A549 (cell line): ENCODE measurements around the gene CCNJ.

Experiments used
- BHLHE40 ChIP-seq: IDR thresholded peaks from 2 replicates; pipeline ENCODE4 v1.6.1; 2012; ENCODE audit warnings: low read depth, low read length, inconsistent platforms
- EP300 ChIP-seq, 2 experiments: fragments of >200 bp; sonication (Bioruptor Twin); formaldehyde crosslinking; IDR thresholded peaks; 2 replicates in 1 of 2; 3 replicates in 1 of 2; pipeline ENCODE4 v1.6.1; 2016 to 2017
- HDAC2 ChIP-seq: fragments of 200-600 bp; sonication (generic); IDR thresholded peaks from 2 replicates; pipeline ENCODE4 v1.6.1; 2016
- MAFK ChIP-seq: fragments of 450-650 bp; IDR thresholded peaks from 2 replicates; pipeline ENCODE4 v1.6.1; 2014; ENCODE audit not compliant: partially characterized antibody
- MYC ChIP-seq: IDR thresholded peaks from 2 replicates; pipeline ENCODE4 v1.6.1; 2012; ENCODE audit warnings: mild to moderate bottlenecking, inconsistent platforms, low read length, improper control_type of control experiment, borderline replicate concordance
- PBX3 ChIP-seq: IDR thresholded peaks from 2 replicates; pipeline ENCODE4 v1.6.1; 2012
- PHF8 ChIP-seq: fragments of 200-600 bp; sonication (generic); IDR thresholded peaks from 2 replicates; pipeline ENCODE4 v1.6.1; 2016; ENCODE audit warnings: low read depth, mild to moderate bottlenecking, antibody characterized with exemption, moderate library complexity, borderline replicate concordance
- POLR2A ChIP-seq: IDR thresholded peaks from 2 replicates; pipeline ENCODE4 v1.6.1; 2012; ENCODE audit warnings: mild to moderate bottlenecking, low read length
- RAD21 ChIP-seq, 2 experiments: fragments of >200 bp in 1 of 2; sonication (Bioruptor Twin) in 1 of 2; formaldehyde crosslinking in 1 of 2; IDR thresholded peaks in 1 of 2; conservative IDR thresholded peaks in 1 of 2; 2 replicates in 1 of 2; 3 replicates in 1 of 2; pipeline ENCODE4 v1.6.1; 2012 to 2018; ENCODE audit warnings: inconsistent platforms in 1 of 2
- RNF2 ChIP-seq: fragments of 200-600 bp; sonication (generic); IDR thresholded peaks from 2 replicates; pipeline ENCODE4 v1.6.1; 2016; ENCODE audit warnings: low read depth, mild to moderate bottlenecking, antibody characterized with exemption, moderate library complexity, borderline replicate concordance
- ZSCAN20 ChIP-seq: fragments of 250-450 bp; sonication (Bioruptor Pico); IDR thresholded peaks from 2 replicates; pipeline ENCODE4 v1.8.0; 2022; ENCODE audit warnings: mild to moderate bottlenecking, moderate library complexity
- TF ChIP-seq, protein P1 (sequence below): fragments of >200 bp; sonication (Bioruptor Twin); formaldehyde crosslinking; IDR thresholded peaks from 3 replicates; pipeline ENCODE4 v1.5.1; 2016

GRCh38 chr10:96043893-96044715 is 721 bp downstream of the CCNJ start:
- TF ChIP-seq POLR2A: no peak; the same call in 1 of the 2 replicates
- no peak for TF ChIP-seq HDAC2
- TF ChIP-seq RNF2: no peak
- no peak for TF ChIP-seq PHF8
- TF ChIP-seq, protein P1, sequence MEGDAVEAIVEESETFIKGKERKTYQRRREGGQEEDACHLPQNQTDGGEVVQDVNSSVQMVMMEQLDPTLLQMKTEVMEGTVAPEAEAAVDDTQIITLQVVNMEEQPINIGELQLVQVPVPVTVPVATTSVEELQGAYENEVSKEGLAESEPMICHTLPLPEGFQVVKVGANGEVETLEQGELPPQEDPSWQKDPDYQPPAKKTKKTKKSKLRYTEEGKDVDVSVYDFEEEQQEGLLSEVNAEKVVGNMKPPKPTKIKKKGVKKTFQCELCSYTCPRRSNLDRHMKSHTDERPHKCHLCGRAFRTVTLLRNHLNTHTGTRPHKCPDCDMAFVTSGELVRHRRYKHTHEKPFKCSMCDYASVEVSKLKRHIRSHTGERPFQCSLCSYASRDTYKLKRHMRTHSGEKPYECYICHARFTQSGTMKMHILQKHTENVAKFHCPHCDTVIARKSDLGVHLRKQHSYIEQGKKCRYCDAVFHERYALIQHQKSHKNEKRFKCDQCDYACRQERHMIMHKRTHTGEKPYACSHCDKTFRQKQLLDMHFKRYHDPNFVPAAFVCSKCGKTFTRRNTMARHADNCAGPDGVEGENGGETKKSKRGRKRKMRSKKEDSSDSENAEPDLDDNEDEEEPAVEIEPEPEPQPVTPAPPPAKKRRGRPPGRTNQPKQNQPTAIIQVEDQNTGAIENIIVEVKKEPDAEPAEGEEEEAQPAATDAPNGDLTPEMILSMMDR: no peak
- no peak for TF ChIP-seq ZSCAN20 (CRISPR knock-in tag)
- no peak for TF ChIP-seq MAFK
- no peak for TF ChIP-seq BHLHE40
- TF ChIP-seq MYC: no peak; the same call in 1 of the 2 replicates
- TF ChIP-seq EP300 (IDR thresholded peaks at IDR 0.05): no peak
- no peak for TF ChIP-seq RAD21 (conservative IDR thresholded peaks at IDR 0.05 in 1 of 2, IDR thresholded peaks at IDR 0.05 in 1 of 2)
- TF ChIP-seq PBX3: no peak
